ENCODE data around the gene GLS.
"Not testable (repeated sequence)": the region's sequence is repeated elsewhere in the genome, so short reads cannot be mapped to it uniquely, and the experiment has no call there.

Gene GLS

GRCh38 chr2:190856985-190857384 lies 23.6 kb upstream of the GLS start:
- no peak for DNase-seq

DNA sequence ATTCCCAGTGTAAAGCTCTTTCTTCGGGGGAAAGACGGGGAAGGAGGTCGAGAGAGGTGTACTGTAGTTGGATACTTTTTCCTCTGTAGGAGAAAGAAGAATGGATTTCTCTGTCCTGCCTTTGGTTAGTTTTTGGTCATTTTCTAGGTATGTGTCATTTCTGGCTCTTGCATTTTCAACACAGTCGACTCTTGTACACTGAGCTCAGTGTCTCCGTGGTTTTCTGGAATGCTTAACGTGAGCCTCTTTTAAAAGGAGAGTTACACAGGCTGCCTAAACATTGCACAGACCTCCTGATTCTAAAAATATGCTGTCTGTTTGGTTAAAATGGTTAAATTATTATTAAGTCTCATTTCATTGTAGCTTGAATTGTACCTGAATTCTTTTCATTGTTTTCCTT lies 21.8 kb upstream of the GLS start:
- DNase-seq = no peak

- DNase-seq = no peak
Observed at GRCh38 chr2:190859347-190860297, 21.0 kb upstream of the GLS start.

- no peak for DNase-seq
Observed at GRCh38 chr2:190860985-190861680, 19.5 kb upstream of the GLS start.

- not testable (repeated sequence) for DNase-seq
Observed at GRCh38 chr2:190862128-190862527, 18.5 kb upstream of the GLS start.

GRCh38 chr2:190862571-190862991 lies 18.0 kb upstream of the GLS start:
- DNase-seq = no peak

DNA sequence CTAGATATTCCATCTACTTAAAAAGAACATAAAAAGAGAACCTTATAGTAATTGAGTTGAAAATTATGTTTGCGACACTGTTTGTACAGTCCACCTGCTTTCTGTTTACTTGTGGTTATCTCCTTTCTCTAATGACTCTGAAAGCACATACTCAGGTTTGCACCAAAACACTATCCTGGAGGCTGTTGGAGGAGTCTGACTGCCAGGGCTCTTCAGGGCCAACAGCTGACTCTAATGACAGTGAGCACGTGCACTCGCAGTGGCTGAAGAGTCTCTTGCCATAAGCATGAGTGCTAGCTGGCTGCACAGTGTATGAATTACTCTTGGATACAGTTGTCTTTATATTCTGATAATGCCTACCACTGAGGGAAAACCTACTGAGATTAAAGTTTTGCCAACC lies 16.7 kb upstream of the GLS start:
- DNase-seq = peak; percentile 99

- no peak for DNase-seq
Observed at GRCh38 chr2:190864375-190864774, 16.2 kb upstream of the GLS start.

DNA sequence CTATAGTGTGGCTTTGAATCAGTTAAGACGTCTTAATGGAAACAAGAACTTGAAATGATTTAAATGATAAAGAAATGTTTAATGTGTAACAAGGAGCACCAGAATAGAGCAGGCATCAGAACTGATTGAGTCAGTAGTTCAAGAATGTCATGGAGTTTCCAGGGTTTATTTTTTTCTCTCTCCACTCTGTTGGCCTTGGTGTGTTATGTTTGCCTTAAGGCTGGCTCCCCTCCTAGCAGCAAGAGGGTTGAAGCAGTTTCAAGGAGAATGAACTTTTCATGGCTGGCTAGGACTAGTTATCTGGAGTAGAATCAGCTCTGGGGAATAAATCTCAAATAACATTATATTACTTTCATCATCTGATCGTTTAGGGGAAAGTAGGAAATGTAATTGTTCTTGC lies 13.4 kb upstream of the GLS start:
- no peak for DNase-seq

- DNase-seq = no peak
Observed at GRCh38 chr2:190867832-190868231, 12.8 kb upstream of the GLS start.

DNA sequence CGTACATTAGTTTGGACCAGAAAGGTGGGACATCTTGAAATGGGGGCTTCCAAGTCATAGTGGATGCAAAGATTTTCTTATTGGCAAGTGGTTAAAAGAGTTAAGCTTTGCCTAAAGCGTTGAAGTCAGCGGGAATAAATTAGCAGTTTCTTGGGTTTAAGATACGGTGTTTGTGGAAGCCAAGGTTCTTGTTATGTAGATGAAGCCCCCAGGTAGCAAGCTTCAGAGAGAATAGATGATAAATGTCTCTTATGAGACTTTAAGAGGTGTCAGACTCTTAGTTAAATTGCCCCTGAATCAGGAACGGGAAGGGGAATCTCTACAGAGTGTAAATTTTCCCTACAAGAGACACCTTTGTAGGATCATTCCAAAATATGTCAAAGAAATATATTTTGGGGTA lies 10.9 kb upstream of the GLS start:
- no peak for DNase-seq

- not testable (repeated sequence) for DNase-seq
Observed at GRCh38 chr2:190873451-190873850, 7.2 kb upstream of the GLS start.

DNA sequence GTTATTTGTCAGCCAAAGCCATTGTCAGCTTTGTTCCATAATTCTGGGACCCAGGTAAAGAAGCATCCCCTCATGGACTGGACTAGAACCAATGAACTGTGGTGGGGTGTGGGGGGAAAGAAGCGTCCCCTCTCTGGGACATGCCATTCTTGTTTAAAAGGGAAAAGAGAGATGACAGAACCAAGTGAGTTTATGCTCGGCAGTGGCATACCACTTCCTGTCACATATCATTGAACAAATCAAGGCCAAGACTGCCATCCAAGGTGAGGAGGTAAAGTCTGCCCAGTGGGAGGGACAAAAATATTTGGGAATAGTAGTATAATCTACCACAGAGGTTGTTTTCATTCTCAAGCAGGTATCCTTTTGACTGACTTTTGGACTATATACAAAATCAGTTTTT lies 4.7 kb upstream of the GLS start:
- DNase-seq = no peak

- no peak for DNase-seq
Observed at GRCh38 chr2:190876631-190877030, 4.0 kb upstream of the GLS start.

DNA sequence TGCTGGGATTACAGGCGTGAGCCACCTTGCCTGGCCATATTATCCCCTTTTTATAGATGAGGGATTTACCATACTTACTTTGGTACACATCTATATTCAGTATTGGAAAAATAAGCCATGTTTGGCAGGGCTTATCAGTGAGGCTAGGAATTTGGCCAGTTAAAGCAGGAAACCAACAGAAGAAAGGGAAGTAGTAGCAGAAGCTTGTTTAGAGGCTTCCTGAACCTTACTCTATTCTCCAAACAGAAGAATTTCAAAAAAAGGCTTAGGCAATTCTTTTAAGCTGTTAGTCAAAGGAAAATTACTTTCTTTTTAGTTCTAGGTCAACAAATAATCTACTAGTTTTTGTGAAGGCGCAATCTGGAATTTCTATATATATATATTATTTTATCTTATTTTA lies 3.2 kb upstream of the GLS start:
- no peak for DNase-seq

DNA sequence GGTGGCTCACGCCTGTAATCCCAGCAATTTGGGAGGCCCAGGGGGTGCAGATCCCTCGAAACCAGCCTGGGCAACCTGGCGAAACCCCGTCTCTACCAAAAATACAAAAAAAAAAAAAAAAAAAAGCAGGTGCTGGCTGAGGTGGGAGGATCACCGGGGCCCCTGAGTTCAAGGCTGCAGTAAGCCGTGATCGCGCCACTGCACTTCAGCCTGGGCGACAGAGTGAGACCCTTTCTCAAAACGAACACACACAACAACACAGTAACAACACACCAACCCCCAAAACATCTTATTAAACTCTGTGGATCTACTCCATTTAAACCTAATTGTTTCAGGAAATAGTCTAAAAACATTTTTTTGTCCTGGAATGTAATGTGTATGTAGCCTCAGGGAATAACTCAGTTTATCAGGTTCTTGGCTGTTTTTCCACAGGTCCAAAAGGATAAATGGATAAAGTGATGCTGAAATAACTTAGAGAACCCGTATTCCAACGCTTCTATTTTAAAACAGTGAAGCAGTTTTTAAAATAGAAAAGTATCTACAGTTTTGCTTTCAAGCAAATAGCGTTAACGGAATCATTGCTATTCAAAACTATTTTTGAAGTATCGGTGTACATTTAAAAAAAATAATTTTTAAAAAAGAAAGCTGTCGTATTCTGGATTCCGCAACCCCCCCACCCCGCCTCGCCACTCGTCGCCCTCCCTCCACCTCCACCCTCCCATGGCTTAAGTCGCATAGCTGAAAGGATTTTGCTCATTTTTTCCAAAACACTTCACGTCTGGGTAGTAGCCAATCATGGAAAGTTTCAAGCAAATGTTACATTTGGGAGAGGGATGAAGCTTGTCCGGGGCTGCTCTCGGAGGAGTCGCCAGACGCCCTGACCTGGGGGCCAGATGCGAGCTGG lies 895 bp upstream of the GLS start:
- no peak for DNase-seq

GRCh38 chr2:190881084-190881597 lies 520 bp downstream of the GLS start:
- no peak for DNase-seq

GRCh38 chr2:190881598-190882410 lies 1.2 kb downstream of the GLS start:
- peak; percentile 70 for DNase-seq

DNA sequence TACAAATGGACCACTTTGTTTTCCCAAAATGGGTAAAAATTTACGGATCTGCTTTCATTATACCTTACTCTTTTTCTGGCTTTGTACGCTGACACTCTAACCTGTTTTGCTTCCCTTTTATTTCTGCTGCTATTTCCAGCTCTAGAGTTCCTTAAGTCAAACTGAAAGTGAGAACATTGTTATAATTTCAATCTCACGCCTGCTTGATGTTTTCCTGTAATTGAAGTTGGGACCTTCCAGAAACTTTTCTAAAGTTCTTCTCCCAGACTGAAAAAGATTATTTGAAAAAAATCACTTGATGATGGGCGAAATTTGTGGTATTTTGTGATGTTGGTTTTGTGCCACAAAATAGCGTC lies 1.8 kb downstream of the GLS start:
- DNase-seq = no peak

DNA sequence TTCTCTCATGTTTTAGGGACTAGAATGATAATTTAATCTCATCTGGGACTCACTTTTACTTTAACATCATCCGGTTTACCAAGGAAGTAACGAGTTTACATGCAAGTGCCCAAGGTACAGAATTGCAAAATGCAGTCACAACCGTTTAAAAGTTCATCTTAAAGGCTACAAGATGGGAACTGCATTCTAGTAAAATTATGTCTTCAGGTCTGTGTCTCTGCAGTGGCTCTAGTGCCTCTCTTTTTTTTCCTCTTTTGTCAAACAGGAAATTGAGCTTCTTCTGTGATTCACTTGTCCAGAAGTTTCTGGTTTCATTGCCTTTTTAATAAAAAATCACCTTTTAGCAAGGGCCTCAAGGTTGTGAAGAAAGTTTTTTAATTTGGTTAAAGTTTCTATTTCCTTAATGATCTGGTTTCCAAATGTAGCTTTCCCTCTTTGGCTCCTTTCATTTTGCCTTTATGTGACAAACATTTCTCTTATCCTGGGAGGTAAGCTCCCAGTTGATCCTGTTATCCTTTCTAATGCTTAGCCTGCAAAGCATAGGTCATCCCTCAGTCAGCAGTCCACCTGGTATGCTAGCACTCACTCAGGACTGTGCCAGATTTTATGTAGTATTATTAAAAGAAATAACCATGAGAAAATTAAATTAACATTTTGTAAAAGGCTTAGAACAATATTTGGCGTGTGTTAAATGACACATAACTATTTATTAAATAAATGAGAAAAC lies 2.4 kb downstream of the GLS start:
- no peak for DNase-seq

DNA sequence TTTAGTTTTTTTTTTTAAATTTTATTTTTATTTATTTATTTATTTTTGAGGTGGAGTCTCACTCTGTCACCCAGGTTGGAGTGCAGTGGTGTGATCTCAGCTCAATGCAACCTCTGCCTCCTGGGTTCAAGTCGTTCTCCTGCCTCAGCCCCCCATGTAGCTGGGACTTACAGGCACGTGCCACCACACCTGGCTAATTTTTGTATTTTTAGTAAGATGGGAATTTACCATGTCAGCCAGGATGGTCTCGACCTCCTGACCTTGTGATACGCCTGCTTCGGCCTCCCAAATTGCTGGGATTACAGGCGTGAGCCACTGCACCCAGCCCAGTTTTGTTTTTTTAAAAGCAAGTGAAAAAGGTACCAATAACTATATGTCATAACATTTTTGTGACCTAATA lies 5.2 kb downstream of the GLS start:
- DNase-seq = not testable (repeated sequence)
